H4 (cell line): Measurements from ENCODE around the gene HOXA1. TPM values are rescaled to one million over a fixed set of nuclear protein-coding genes. Genes with fewer than 3 reads are reported as not detected.

Experiments used
- DNase-seq: peaks from one replicate; pipeline ENCODE4 v3.0.0-alpha.2; 2015; ENCODE audit warnings: low spot score
- total RNA-seq: library from RNA; depleted of rRNA; stranded (reverse); fragments of >200 nt; shearing (Covaris generic); gene quantifications from 2 replicates; pipeline ENCODE4 v1.2.3, GENCODE V29; 2014; rRNA removed

HOXA1 gene
- total RNA-seq: 1.2 and 3.0 TPM in 2 replicates

DNA sequence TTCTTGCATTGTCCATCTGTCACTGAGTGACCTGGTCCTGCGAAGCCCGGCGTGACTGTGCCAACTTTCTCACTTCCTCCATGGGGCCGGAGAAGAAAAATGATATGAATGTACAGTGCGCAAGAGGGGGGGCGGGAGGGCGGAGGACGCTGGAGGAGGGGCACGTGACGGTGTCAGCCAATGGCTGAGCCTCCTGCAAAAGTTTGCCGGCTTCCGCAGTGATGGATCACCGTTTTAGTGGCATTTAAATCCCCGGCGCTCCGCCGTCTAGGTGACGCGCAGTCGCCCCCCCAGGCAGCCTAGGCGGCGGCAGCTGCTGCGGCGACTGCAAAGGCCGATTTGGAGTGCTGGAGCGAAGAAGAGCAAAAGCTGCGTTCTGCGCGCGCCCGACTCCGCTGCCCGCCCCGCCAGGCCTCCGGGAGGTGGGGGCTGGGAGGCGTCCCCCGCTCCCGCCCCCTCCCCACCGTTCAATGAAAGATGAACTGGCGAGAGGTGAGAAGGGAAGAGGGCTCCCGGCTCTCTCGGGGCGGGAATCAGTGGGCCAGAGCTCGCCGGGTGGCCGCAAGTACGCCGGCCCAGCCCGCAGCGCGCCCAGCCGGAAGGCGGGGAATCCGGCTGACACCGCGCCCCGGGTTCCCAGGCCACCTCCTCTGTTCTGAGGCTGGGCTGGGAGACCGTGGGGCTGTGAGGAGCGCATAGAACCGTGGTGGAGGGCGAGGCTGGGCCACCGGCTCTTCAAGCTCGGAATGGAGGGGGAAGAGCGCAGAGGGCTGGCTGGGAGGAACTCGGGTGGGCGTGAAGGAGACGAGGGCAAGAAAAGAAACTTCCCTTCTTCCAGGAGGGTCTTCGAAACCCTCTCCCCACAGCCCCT, at the start of gene HOXA1:
HOXA1 (minus strand) TSS at position 104 of the 871 bp plus-strand sequence; CDS start at position 16, 88 bp downstream.
- peak; percentile 96 for DNase-seq

GRCh38 chr7:27145165-27145913, 49.5 kb upstream of the HOXA1 start:
- DNase-seq: no peak

DNA sequence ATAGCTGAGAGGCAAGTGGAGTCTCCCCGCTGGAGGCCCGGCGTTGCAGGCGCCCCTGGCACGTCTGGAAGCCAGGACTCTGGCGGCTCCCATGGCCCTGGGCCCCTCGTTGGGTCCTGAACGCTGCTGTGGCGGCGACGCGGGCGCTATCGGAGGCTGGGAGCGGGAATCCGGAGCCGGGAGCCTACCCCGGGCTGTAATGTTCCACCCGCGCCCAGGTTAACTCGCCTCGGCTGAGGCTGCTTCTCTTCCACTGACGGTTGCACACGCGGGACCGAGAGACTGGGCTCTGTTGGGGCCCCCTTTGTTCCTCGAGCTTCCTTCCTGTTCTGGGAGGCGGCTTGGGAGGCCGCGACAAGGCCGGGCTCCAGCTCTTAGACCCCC, 49.0 kb upstream of the HOXA1 start:
- no peak for DNase-seq

DNA sequence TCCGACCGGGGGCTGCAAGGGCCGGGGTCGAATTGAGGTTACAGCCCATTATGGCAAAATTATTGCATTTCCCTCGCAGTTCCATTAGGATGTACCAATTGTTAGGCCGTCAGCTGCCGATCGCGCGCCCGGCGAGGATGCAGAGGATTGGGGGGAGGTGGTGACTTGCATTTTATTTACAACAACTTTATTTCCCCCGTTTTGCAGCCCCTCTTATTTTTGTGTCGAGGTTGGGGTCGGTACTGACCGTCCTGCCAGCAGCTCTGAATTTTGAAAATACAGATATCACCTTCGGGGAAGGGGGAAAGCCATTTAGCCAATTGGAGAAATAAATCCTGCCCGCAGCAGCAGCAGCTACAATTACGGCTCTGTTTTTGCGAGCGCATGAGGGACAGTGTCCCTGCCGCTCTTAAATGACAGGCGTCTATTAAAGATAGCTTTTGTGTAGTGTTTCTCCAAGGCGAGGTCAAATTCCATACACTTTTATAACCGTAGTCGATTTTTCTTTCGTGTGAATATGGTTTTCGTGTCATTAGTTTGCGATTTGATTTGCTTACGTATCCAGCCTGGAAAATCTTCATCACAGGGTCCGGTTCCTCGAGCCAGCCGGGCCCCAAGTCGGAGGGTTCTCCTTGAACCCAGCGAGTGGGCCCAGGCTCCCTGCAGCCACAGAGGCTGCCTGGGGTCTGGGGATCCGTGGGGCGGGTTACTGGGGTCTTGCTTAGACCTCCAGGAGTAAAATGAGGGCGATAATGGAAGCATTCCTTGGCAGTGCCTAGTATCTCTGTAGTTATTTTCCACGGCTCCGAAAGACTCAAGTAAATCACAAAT, 48.4 kb upstream of the HOXA1 start:
- no peak for DNase-seq

DNA sequence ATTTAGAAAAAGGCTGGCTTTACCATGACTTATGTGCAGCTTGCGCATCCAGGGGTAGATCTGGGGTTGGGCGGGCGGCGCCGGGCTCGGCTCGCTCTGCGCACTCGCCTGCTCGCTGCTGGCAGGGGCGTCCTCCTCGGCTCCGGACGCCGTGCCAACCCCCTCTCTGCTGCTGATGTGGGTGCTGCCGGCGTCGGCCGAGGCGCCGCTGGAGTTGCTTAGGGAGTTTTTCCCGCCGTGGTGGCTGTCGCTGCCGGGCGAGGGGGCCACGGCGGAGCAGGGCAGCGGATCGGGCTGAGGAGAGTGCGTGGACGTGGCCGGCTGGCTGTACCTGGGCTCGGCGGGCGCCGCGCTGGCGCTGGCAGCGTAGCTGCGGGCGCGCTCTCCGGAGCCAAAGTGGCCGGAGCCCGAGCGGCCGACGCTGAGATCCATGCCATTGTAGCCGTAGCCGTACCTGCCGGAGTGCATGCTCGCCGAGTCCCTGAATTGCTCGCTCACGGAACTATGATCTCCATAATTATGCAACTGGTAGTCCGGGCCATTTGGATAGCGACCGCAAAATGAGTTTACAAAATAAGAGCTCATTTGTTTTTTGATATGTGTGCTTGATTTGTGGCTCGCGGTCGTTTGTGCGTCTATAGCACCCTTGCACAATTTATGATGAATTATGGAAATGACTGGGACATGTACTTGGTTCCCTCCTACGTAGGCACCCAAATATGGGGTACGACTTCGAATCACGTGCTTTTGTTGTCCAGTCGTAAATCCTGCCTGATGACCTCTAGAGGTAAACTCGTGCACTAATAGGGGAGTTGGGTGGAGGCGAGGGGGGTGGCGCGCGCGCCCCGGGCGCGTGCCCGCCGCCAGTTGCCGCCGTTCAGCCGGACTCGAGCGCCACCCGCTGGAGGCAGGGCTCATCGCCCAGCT, 47.5 kb upstream of the HOXA1 start, which contains the start of gene HOXA5:
HOXA5 (minus strand) TSS at position 659 of the 927 bp plus-strand sequence; CDS start at position 585, 74 bp downstream.
- peak; percentile 99 for DNase-seq

DNA sequence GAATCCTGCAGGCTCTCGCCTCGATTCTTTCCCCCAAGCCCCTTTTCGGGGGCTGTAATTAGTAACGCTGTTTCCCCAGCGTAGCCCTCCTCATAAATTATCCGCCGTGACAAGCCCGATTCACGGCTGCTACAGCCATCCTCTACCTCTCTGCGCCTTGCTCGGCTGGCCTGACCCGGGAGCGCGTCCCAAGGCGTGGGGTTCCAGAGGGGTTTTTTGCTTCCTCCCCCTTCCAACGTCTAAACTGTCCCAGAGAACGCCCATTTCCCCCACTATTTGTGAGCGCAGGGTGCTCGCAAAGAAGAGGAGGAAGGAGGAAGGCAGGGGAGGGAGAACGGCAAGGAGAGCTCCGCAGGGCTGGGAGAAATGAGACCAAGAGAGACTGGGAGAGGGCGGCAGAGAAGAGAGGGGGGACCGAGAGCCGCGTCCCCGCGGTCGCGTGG, 46.8 kb upstream of the HOXA1 start:
- DNase-seq: no peak

GRCh38 chr7:27141923-27142579, 46.3 kb upstream of the HOXA1 start:
- DNase-seq: no peak

DNA sequence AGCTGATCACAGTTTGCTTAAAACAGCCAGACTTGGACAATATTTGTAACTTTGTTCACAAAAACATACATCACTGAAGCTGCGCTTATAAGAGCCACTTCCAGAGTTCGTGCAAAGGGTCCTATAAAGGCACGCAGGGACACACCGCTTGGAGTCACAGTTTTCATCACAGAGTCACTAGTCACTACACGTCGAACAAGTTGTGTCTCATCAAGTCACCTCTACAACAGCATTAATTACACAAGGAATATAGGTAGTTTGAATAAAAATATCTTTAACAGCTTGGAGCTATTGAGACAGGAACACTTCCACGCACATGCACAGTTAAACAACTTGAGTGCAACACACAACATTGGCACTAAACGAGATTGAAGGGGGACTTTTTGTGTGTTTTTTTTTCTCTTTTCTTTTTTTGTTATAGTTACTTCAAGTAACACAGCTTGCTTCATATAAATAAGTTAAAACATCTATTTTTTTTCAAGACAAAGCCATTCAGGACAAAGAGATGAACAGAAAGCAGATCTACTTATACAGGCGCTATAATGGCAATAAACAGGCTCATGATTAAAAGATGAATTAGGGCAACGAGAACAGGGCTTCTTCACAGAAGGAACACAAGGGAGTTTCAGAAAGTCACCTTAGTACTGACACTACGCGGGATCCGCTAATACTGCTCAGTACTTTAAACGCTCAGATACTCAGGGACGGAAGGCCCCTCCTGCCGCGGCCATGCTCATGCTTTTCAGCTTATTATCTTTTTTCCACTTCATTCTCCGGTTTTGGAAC, 45.5 kb upstream of the HOXA1 start:
- DNase-seq: no peak

GRCh38 chr7:27140126-27140857, 44.5 kb upstream of the HOXA1 start:
- DNase-seq: no peak

- no peak for DNase-seq
These were observed 43.7 kb upstream of the HOXA1 start for GRCh38 chr7:27139334-27140125.

- DNase-seq: no peak
These were observed 43.2 kb upstream of the HOXA1 start for GRCh38 chr7:27138985-27139333.

DNA sequence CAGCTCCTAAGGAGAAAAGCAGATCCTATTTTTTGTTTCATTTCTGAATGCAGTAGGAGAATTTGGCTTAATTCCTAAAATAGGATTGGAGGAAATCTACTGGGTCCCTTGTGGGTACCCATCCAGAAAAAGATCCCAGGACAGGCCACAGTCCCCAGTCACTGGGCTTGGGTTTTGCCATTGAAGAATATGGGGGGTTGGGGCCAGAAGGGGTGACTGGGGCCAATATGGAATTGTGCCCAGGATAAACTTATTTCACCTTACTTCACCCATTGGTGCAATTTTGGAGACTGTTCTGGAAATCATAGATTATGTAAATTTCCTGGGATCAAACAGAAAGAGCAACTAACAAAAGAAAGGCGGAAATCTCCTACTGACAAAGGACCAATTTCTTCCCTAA, 42.7 kb upstream of the HOXA1 start:
- DNase-seq: no peak

DNA sequence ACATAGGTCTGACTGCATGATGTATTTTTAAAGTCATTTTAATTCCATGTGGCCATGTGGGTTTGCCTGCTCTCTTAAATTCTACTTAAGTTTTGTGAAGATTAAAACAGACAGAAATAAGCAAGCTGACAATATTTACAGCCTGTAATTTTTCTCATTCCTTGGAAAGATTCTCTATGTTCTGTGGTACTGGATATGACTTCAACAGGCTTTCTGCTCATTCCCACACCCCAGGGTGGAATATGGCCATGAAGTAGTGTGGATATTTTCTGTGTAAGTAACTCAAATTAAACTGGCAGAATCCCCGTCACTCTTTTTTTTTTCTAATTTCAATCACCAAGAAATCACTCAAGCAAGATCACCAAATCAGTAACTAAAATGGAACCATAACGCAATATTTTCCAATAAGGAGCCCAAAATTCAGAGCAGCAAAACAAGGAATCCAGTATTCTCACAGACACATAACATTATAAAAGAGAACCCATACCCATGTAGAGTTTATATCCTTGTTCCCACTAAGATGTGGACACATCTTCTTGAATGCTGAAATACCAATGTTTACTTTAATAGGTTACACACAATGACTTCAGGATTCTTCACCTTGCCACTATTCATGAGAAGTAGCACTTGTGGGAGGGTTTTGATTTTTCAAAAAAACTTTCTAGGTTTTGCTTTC, 42.0 kb upstream of the HOXA1 start:
- no peak for DNase-seq

DNA sequence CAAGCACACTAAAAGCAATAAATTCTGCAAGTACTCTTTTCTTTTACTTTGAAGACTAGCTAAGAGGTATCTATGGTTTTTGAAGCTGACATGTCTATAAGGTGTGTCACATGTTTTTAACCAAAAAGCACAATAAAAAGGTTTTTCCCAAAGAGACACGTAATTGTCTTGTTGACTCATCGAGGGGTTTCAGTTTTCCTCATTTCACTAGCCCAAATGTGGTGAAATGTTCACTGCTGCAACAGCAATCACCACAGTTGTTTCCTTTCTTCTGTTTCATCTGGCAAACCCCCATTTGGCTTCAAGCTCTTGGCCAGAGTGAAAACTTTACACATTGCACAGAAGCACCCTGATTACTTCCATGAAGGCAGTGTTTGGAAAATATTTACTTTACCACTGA, 38.6 kb upstream of the HOXA1 start:
- peak; percentile 87 for DNase-seq

DNA sequence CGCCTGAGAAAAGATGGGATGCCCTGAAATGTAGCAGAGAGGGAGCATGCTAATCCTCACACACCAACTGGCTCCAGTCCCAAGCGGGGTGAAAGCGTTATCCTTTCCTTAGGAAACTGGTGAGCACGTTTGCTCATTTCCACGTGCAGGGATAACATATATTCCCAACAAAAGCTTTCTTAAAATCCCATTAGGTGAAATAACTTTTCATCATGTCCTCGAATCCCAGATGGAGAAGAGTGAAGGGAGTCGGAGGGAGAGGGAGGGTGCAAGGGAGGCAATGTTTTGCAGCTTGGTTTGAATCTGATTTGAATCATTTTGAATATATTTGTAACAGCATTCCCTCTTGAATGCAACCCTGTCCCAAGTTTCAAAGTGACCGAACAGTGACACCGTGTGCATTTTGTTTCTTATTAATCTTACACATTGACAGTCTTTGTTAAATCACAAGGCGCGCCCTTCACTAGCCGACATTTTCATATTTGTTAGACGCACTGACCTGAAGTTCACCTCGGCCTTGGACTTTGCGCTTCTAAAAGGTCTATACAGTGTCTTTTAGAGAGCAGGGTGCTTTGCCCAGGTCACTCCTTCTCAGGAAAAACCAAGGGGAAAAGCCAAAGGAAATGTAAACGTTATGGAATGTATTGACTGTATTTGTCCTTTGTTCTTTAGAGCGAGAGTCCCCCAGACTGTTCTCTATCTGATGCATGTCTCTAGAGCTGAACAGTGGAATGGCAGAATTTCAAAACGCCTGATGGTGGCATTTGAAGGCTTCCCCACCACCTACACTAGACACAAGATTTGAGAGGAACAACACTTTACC, 37.8 kb upstream of the HOXA1 start:
- no peak for DNase-seq

GRCh38 chr7:27132978-27133377, 37.2 kb upstream of the HOXA1 start:
- no peak for DNase-seq
